Calu3 (cell line): Measurements from ENCODE around the gene IL3. TPM values are rescaled to one million over a fixed set of nuclear protein-coding genes. Genes with fewer than 3 reads are reported as not detected.

Experiments used
- BruUV-seq: library from RNA; stranded (reverse); fragments of 400-500 nt; replicated peaks from 2 replicates; lab custom pipeline; 2021; lab: Mats Ljungman, UMichigan
- CTCF ChIA-PET: fragments of 300-600 bp; sonication (Branson Sonifier 250); formaldehyde crosslinking; loops from one replicate; lab custom pipeline; 2022; ENCODE audit warnings: antibody characterized with exemption; lab: Charles Lee
- DNase-seq: peaks from one replicate; pipeline ENCODE4 v3.0.0; 2022
- H3K27ac Mint-ChIP-seq: one replicate; pipeline ENCODE4 v1.8.0; 2022; ENCODE audit warnings: mixed read lengths; ENCODE audit not compliant: unreplicated experiment
- H3K27me3 Mint-ChIP-seq: one replicate; pipeline ENCODE4 v1.8.0; 2022; ENCODE audit warnings: mixed read lengths; ENCODE audit not compliant: unreplicated experiment
- H3K36me3 Mint-ChIP-seq: one replicate; pipeline ENCODE4 v1.8.0; 2022; ENCODE audit warnings: mild to moderate bottlenecking, moderate library complexity, mixed read lengths; ENCODE audit not compliant: insufficient read depth, unreplicated experiment
- H3K4me1 Mint-ChIP-seq: one replicate; pipeline ENCODE4 v1.8.0; 2022; ENCODE audit warnings: mild to moderate bottlenecking, low read depth, mixed read lengths; ENCODE audit not compliant: unreplicated experiment
- H3K4me3 Mint-ChIP-seq: one replicate; pipeline ENCODE4 v1.8.0; 2022; ENCODE audit warnings: mild to moderate bottlenecking, low read depth, moderate library complexity, mixed read lengths; ENCODE audit not compliant: unreplicated experiment
- H3K9me3 Mint-ChIP-seq: one replicate; pipeline ENCODE4 v1.8.0; 2022; ENCODE audit warnings: low read depth, mixed read lengths; ENCODE audit not compliant: unreplicated experiment
- CTCF ChIP-seq: fragments of 200-600 bp; IDR thresholded peaks from one replicate; pipeline ENCODE4 v1.8.0; 2022; ENCODE audit warnings: antibody characterized with exemption; ENCODE audit not compliant: unreplicated experiment
- intact Hi-C: fragments of 100-400 bp; cut with micrococcal nuclease; formaldehyde crosslinking; loops from one replicate; pipeline ENCODE4 v1.10.0; 2022; ENCODE audit not compliant: unreplicated experiment
- total RNA-seq: library from RNA; stranded (reverse); gene quantifications from 2 replicates; pipeline ENCODE4 v1.2.3, GENCODE V29; 2022

IL3 gene
- total RNA-seq, 1 experiment from 2014 or later: not detected

- no peak for DNase-seq
- Mint-ChIP-seq H3K27me3 (no peaks in the 10 kb centered on the region), H3K9me3 (no peaks in the 10 kb centered on the region), H3K36me3 (peaks cover 5% of the 10 kb centered on the region), H3K27ac (no peak overlapping the region), H3K4me3 (no peak overlapping the region), H3K4me1 (peaks cover 39% of the 10 kb centered on the region)
- no peak for TF ChIP-seq CTCF
- intact Hi-C loops: loop anchor here (10.0 kb wide), 1 partner anchor 292 kb away; the partner anchor contains the start of gene SLC22A5
- CTCF ChIA-PET: interaction anchor here (0.6 to 1.8 kb wide), 3 partner anchors 9 to 107 kb away, joined by 3 to 8 read pairs (median 3); no protein-coding TSS in a partner anchor
- BruUV-seq: no TSS peak
Measured at GRCh38 chr5:132072528-132072927, 12.1 kb downstream of the IL3 start.

- no peak for TF ChIP-seq CTCF
- peak; percentile 58 for DNase-seq
- CTCF ChIA-PET: interaction anchor here (0.6 to 1.8 kb wide), 6 partner anchors 8 to 106 kb away, joined by 3 to 8 read pairs (median 4); no protein-coding TSS in a partner anchor
- Mint-ChIP-seq H3K27me3 (no peaks in the 10 kb centered on the region), H3K9me3 (no peaks in the 10 kb centered on the region), H3K4me3 (no peak within 1 kb of the TSS), H3K27ac (no peak within 1 kb of the TSS), H3K4me1 (peaks cover 39% of the 10 kb centered on the region), H3K36me3 (peaks cover 5% of the 10 kb centered on the region)
- intact Hi-C loops: loop anchor here (10.0 kb wide), 1 partner anchor 291 kb away; the partner anchor contains the start of gene SLC22A5
- BruUV-seq: no TSS peak
Measured at GRCh38 chr5:132073231-132074013, 13.0 kb downstream of the IL3 start, which contains the start of gene CSF2. TSS of gene CSF2 (plus strand) at chr5:132073789. CDS start at chr5:132073824, 35 bp downstream.

GRCh38 chr5:132074091-132074771, 13.8 kb downstream of the IL3 start:
- H3K9me3 Mint-ChIP-seq: no peaks in the 10 kb centered on the region
- no peak for TF ChIP-seq CTCF
- H3K36me3 Mint-ChIP-seq: peaks cover 5% of the 10 kb centered on the region
- peak; percentile 40 for DNase-seq
- H3K4me3 Mint-ChIP-seq: no peak overlapping the region
- no peak overlapping the region for H3K27ac Mint-ChIP-seq
- intact Hi-C loops: loop anchor here (10.0 kb wide), 1 partner anchor 291 kb away; the partner anchor contains the start of gene SLC22A5
- BruUV-seq: no TSS peak
- CTCF ChIA-PET: interaction anchor here (0.6 to 1.8 kb wide), 5 partner anchors 9 to 106 kb away, joined by 3 to 8 read pairs (median 5); no protein-coding TSS in a partner anchor
- peaks cover 39% of the 10 kb centered on the region for H3K4me1 Mint-ChIP-seq
- no peaks in the 10 kb centered on the region for H3K27me3 Mint-ChIP-seq
